GM18517 (cell line): Measurements from ENCODE around the gene KIAA1210.
A peak's percentile ranks its signal among the peaks of the same experiment; 100 is the strongest.

Source experiments
- ATAC-seq: cut with Tn5 transposase; IDR thresholded peaks from one replicate; pipeline ENCODE4 v1.9.1; 2021; ENCODE audit warnings: mild to moderate bottlenecking, moderate library complexity; ENCODE audit not compliant: unreplicated experiment

Gene KIAA1210

GRCh38 chrX:119093991-119094735 lies 33.4 kb downstream of the KIAA1210 start:
- ATAC-seq = no peak

GRCh38 chrX:119090627-119091026 lies 37.0 kb downstream of the KIAA1210 start:
- no peak for ATAC-seq

GRCh38 chrX:119089619-119090018 lies 38.0 kb downstream of the KIAA1210 start:
- no peak for ATAC-seq

GRCh38 chrX:119087121-119087520 lies 40.5 kb downstream of the KIAA1210 start:
- ATAC-seq = no peak

- no peak for ATAC-seq
Observed at GRCh38 chrX:119084766-119085165, 42.8 kb downstream of the KIAA1210 start.

GRCh38 chrX:119082278-119082677 lies 45.3 kb downstream of the KIAA1210 start:
- ATAC-seq = no peak

GRCh38 chrX:119075270-119076025 lies 52.2 kb downstream of the KIAA1210 start:
- no peak for ATAC-seq

- no peak for ATAC-seq
Observed at GRCh38 chrX:119073911-119074310, 53.7 kb downstream of the KIAA1210 start.

- no peak for ATAC-seq
Observed at GRCh38 chrX:119073200-119073905, 54.3 kb downstream of the KIAA1210 start.

GRCh38 chrX:119072744-119073143 lies 54.9 kb downstream of the KIAA1210 start, which contains the start of gene CT47C1:
Gene CT47C1, plus strand, starts transcription at chrX:119072993. Its CDS starts 233 bp downstream, at chrX:119073226.
- ATAC-seq = no peak

GRCh38 chrX:119071381-119071780 lies 56.2 kb downstream of the KIAA1210 start:
- peak; percentile 79 for ATAC-seq

- no peak for ATAC-seq
Observed at GRCh38 chrX:119069762-119070161, 57.9 kb downstream of the KIAA1210 start.

GRCh38 chrX:119069128-119069527 lies 58.5 kb downstream of the KIAA1210 start:
- ATAC-seq = no peak

- ATAC-seq = no peak
Observed at GRCh38 chrX:119067023-119067739, 60.4 kb downstream of the KIAA1210 start.

- no peak for ATAC-seq
Observed at GRCh38 chrX:119063428-119063827, 64.2 kb downstream of the KIAA1210 start.

- no peak for ATAC-seq
Observed at GRCh38 chrX:119062750-119063374, 64.8 kb downstream of the KIAA1210 start.

- no peak for ATAC-seq
Observed at GRCh38 chrX:119055687-119056086, 71.9 kb downstream of the KIAA1210 start.

- ATAC-seq = no peak
Observed at GRCh38 chrX:119045884-119046283, 81.7 kb downstream of the KIAA1210 start.

- no peak for ATAC-seq
Observed at GRCh38 chrX:119042996-119043395, 84.6 kb downstream of the KIAA1210 start.

GRCh38 chrX:119042040-119042439 lies 85.6 kb downstream of the KIAA1210 start:
- no peak for ATAC-seq
